Measurements from ENCODE around the gene DENND5B. TPM values are rescaled to one million over a fixed set of nuclear protein-coding genes. Genes with fewer than 3 reads are reported as not detected.
A peak's percentile ranks its signal among the peaks of the same experiment; 100 is the strongest.

DENND5B gene
- total and polyA plus RNA-seq, 2 of the 4 experiments (the other 2 are of a cell fraction), result 5.5 to 13.4 TPM

- H3K4ac ChIP-seq (ENCODE audit: low read depth, low read length), result no peak overlapping the region
- no peak overlapping the region for H2AFZ ChIP-seq (replicated peaks; ENCODE audit: low read length, poor library complexity)
- no peaks in the 10 kb centered on the region; the same call in 1 of the 2 replicates for H4K20me1 ChIP-seq (ENCODE audit: insufficient read depth, low read length)
- no peak overlapping the region for H4K91ac ChIP-seq (ENCODE audit: insufficient read depth, low read depth, low read length)
- intact Hi-C loops (cut with micrococcal nuclease), result no loop called here
- no CpG with 5 or more reads among the region's 2 CpGs for WGBS, 2 experiments (ENCODE audit: extremely low coverage in 2 of 2, insufficient read length in 1 of 2)
- no peaks in the 10 kb centered on the region for H3K27me3 ChIP-seq (ENCODE audit: control insufficient read depth, insufficient read depth, low read length)
- ChIA-PET CTCF (interaction anchor here (0.6 kb wide), 1 partner anchor 74 kb away, joined by 3 read pairs; no protein-coding TSS in a partner anchor), POLR2A (ENCODE audit: unreplicated experiment) (interaction anchor here (0.5 kb wide), 1 partner anchor 306 kb away, joined by 3 read pairs; no protein-coding TSS in a partner anchor)
- H2BK5ac ChIP-seq (ENCODE audit: low read depth, low read length, poor library complexity, severe bottlenecking), result no peak overlapping the region
- in situ Hi-C loops (cut with MboI; ENCODE audit: low sequenced_read_pairs), result no loop called here
- H3K9me3 ChIP-seq (ENCODE audit: control insufficient read depth, insufficient read depth, low read length), result no peaks in the 10 kb centered on the region
- BruUV-seq (replicated peaks), result no TSS peak
- DNase-seq, result no peak
- H3K18ac ChIP-seq (ENCODE audit: low read depth, low read length), result no peak overlapping the region
- H2BK20ac ChIP-seq (ENCODE audit: low read depth, low read length), result no peak overlapping the region
- H4K5ac ChIP-seq (ENCODE audit: low read depth, low read length), result no peak overlapping the region
- no peak overlapping the region for H3K27ac ChIP-seq (ENCODE audit: insufficient read depth, low read length)
- no peak overlapping the region for H3K56ac ChIP-seq (ENCODE audit: extremely low read depth, insufficient read depth, low read length)
- H4K8ac ChIP-seq (ENCODE audit: low read depth in 2 of 2, low read length in 2 of 2), result no peak overlapping the region
- H2AK9ac ChIP-seq (replicated peaks; ENCODE audit: low read depth, low read length, poor library complexity), result no peak overlapping the region
- peak; percentile 22; the same call in 1 of the 2 replicates for TF ChIP-seq CEBPB (IDR thresholded peaks at IDR 0.05; ENCODE audit: low read depth, low read length)
- no peak for TF ChIP-seq MAFK (IDR thresholded peaks at IDR 0.05; ENCODE audit: low read depth, low read length)
- H3K9me1 ChIP-seq (ENCODE audit: insufficient read depth, low read length), result no peaks in the 10 kb centered on the region
- no peak overlapping the region for H2AK5ac ChIP-seq (ENCODE audit: low read depth, low read length)
- H3K14ac ChIP-seq (replicated peaks; ENCODE audit: low read depth, low read length), result no peak overlapping the region
- H3K9ac ChIP-seq (ENCODE audit: low read depth, low read length), result no peak overlapping the region
- no peaks in the 10 kb centered on the region for H3K36me3 ChIP-seq (ENCODE audit: control insufficient read depth, insufficient read depth, low read length)
- no peak overlapping the region for H2BK120ac ChIP-seq (ENCODE audit: low read depth, low read length)
- peaks cover 5% of the 10 kb centered on the region for H3K4me1 ChIP-seq (ENCODE audit: control insufficient read depth, insufficient read depth, low read length)
- H3K79me1 ChIP-seq (ENCODE audit: low read depth in 1 of 2, low read length in 2 of 2), result peaks cover 30 to 43% of the 10 kb centered on the region in 2 experiments
- dilution Hi-C loops (cut with HindIII; ENCODE audit: low sequenced_read_pairs, unreplicated experiment), result no loop called here
- H3K4me2 ChIP-seq (ENCODE audit: low read depth, low read length), result no peak overlapping the region
- no peak overlapping the region for H2BK15ac ChIP-seq (ENCODE audit: low read depth, low read length)
- ATAC-seq (ENCODE audit: low read depth), result no peak
- no peak overlapping the region for H3K4me3 ChIP-seq (ENCODE audit: insufficient read depth, low read depth, low read length)
- no peak overlapping the region for H3K23ac ChIP-seq (ENCODE audit: low read depth, low read length)
Observed at GRCh38 chr12:31566547-31566946, 24.4 kb downstream of the DENND5B start.

All from IMR-90 (cell line).